H1 (cell line): ENCODE data around the gene DIDO1. TPM values are rescaled to one million over a fixed set of nuclear protein-coding genes. Genes with fewer than 3 reads are reported as not detected.

Experiments
- CTCF ChIA-PET: fragments of 300-600 bp; sonication (Branson Sonifier 250); formaldehyde crosslinking; loops from one replicate; lab custom pipeline; 2021; ENCODE audit not compliant: partially characterized antibody; lab: Charles Lee
- POLR2A ChIA-PET: fragments of 300-600 bp; sonication (Branson Sonifier 250); formaldehyde crosslinking; loops from one replicate; lab custom pipeline; 2021; ENCODE audit warnings: inconsistent platforms; ENCODE audit not compliant: partially characterized antibody; lab: Charles Lee
- DNase-seq, 2 experiments: peaks; one replicate each; pipeline versions ENCODE4 v3.0.0 to v3.0.0-alpha.2; 2010 to 2022; ENCODE audit warnings: low spot score in 2 of 2, low read depth in 1 of 2, mixed read lengths in 1 of 2
- FAIRE-seq: peaks from 2 replicates; lab custom pipeline; 2011; peaks lifted over from hg19 to GRCh38; lab: Jason Lieb, UNC
- H2AFZ ChIP-seq: 2 replicates; pipeline ENCODE4 v1.8.1; 2012; ENCODE audit warnings: low read length, inconsistent platforms
- H2AK5ac ChIP-seq: 2 replicates; pipeline ENCODE4 v1.6.1; 2013; ENCODE audit warnings: low read depth, low read length
- H2BK120ac ChIP-seq: replicated peaks from 2 replicates; pipeline ENCODE3; 2013; ENCODE audit warnings: low read depth, low read length, inconsistent platforms
- H2BK12ac ChIP-seq: 2 replicates; pipeline ENCODE4 v1.6.1; 2013; ENCODE audit warnings: low read depth, low read length
- H2BK15ac ChIP-seq: 2 replicates; pipeline ENCODE4 v1.6.1; 2013; ENCODE audit warnings: low read length
- H2BK20ac ChIP-seq: 2 replicates; pipeline ENCODE4 v1.6.1; 2013; ENCODE audit warnings: low read length
- H2BK5ac ChIP-seq: 2 replicates; pipeline ENCODE4 v1.6.1; 2013; ENCODE audit warnings: low read depth, low read length
- H3K14ac ChIP-seq: 2 replicates; pipeline ENCODE4 v1.6.1; 2013; ENCODE audit warnings: inconsistent platforms; ENCODE audit not compliant: insufficient read length
- H3K18ac ChIP-seq: 2 replicates; pipeline ENCODE4 v1.6.1; 2013; ENCODE audit warnings: low read length; ENCODE audit errors: extremely low read depth
- H3K23ac ChIP-seq: 2 replicates; pipeline ENCODE4 v1.6.1; 2013; ENCODE audit warnings: inconsistent platforms; ENCODE audit not compliant: insufficient read length
- H3K23me2 ChIP-seq: 2 replicates; pipeline ENCODE4 v1.6.1; 2013; ENCODE audit warnings: low read depth, low read length
- H3K27ac ChIP-seq: 2 replicates; pipeline ENCODE4 v1.6.1; 2011; ENCODE audit warnings: low read depth, low read length, inconsistent platforms
- H3K27me3 ChIP-seq, 4 experiments: replicated peaks in 1 of 4; 1 replicate in 1 of 4; 2 replicates in 3 of 4; pipeline versions ENCODE4 v1.6.1 to v1.8.1; 2011 to 2013; ENCODE audit warnings: low read length in 3 of 4, mild to moderate bottlenecking in 3 of 4, inconsistent platforms in 2 of 4, mixed read lengths in 2 of 4, moderate library complexity in 1 of 4; ENCODE audit not compliant: control insufficient read depth in 3 of 4, insufficient read depth in 3 of 4; ENCODE audit errors: extremely low read depth in 1 of 4
- H3K36me3 ChIP-seq, 4 experiments: 2 replicates each; pipeline versions ENCODE4 v1.6.1 to v1.8.1; 2011 to 2013; ENCODE audit warnings: mild to moderate bottlenecking in 4 of 4, low read length in 3 of 4, moderate library complexity in 2 of 4, control low read depth in 1 of 4, inconsistent platforms in 1 of 4; ENCODE audit not compliant: insufficient read depth in 4 of 4, control insufficient read depth in 2 of 4
- H3K4ac ChIP-seq: replicated peaks from 2 replicates; pipeline ENCODE3; 2013; ENCODE audit warnings: low read length, low read depth, mixed read lengths, inconsistent platforms; ENCODE audit not compliant: insufficient read length
- H3K4me1 ChIP-seq, 4 experiments: replicated peaks in 1 of 4; 1 replicate in 1 of 4; 2 replicates in 3 of 4; pipeline versions ENCODE4 v1.6.1 to v1.8.1; 2011 to 2013; ENCODE audit warnings: low read length in 3 of 4, inconsistent platforms in 2 of 4, mixed read lengths in 1 of 4; ENCODE audit not compliant: insufficient read depth in 4 of 4, control insufficient read depth in 3 of 4
- H3K4me2 ChIP-seq, 2 experiments: 2 replicates each; pipeline versions ENCODE4 v1.6.1 to v1.8.1; 2011 to 2013; ENCODE audit warnings: low read depth in 2 of 2, low read length in 2 of 2, control low read depth in 1 of 2, inconsistent platforms in 1 of 2, mild to moderate bottlenecking in 1 of 2; ENCODE audit not compliant: insufficient read depth in 1 of 2
- H3K4me3 ChIP-seq, 4 experiments: fragments of 200-600, 300-600 bp in 1 of 4; sonication (generic), shearing (Covaris generic), sonication (Bioruptor Twin) in 1 of 4; 2 replicates each; pipeline versions ENCODE4 v1.5.1 to v1.8.1; 2011 to 2016; ENCODE audit warnings: low read length in 4 of 4, low read depth in 3 of 4, control low read depth in 2 of 4, inconsistent platforms in 2 of 4, mild to moderate bottlenecking in 2 of 4, mixed read lengths in 1 of 4, moderate library complexity in 1 of 4; ENCODE audit not compliant: insufficient read depth in 2 of 4; ENCODE audit errors: extremely low read depth in 1 of 4
- H3K56ac ChIP-seq: replicated peaks from 2 replicates; pipeline ENCODE3; 2013; ENCODE audit warnings: low read depth, mild to moderate bottlenecking, mixed read lengths, low read length, inconsistent platforms; ENCODE audit not compliant: insufficient read length
- H3K79me1 ChIP-seq: 2 replicates; pipeline ENCODE4 v1.6.1; 2013; ENCODE audit warnings: low read depth, low read length, control low read depth
- H3K79me2 ChIP-seq, 2 experiments: 2 replicates each; pipeline versions ENCODE4 v1.6.1 to v1.8.1; 2012 to 2013; ENCODE audit warnings: low read length in 2 of 2, mild to moderate bottlenecking in 2 of 2, inconsistent platforms in 1 of 2; ENCODE audit not compliant: insufficient read depth in 2 of 2, control insufficient read depth in 1 of 2
- H3K9ac ChIP-seq, 4 experiments: replicated peaks in 1 of 4; 1 replicate in 1 of 4; 2 replicates in 3 of 4; pipeline versions ENCODE4 v1.6.1 to v1.8.1; 2011 to 2013; ENCODE audit warnings: low read depth in 3 of 4, low read length in 3 of 4, control low read depth in 2 of 4, mild to moderate bottlenecking in 2 of 4, moderate library complexity in 2 of 4, inconsistent platforms in 1 of 4; ENCODE audit errors: extremely low read depth in 1 of 4
- H3K9me3 ChIP-seq, 2 experiments: 2 replicates each; pipeline versions ENCODE4 v1.6.1 to v1.8.1; 2012 to 2013; ENCODE audit warnings: mild to moderate bottlenecking in 2 of 2, moderate library complexity in 2 of 2, control low read depth in 1 of 2, inconsistent platforms in 1 of 2, low read depth in 1 of 2, low read length in 1 of 2, mixed read lengths in 1 of 2; ENCODE audit not compliant: insufficient read depth in 2 of 2
- H4K20me1 ChIP-seq, 2 experiments: replicated peaks in 1 of 2; 2 replicates each; pipeline versions ENCODE3 to v1.8.1; 2011 to 2013; ENCODE audit warnings: inconsistent platforms in 2 of 2, low read length in 2 of 2, mild to moderate bottlenecking in 1 of 2; ENCODE audit not compliant: insufficient read depth in 2 of 2, control insufficient read depth in 1 of 2
- H4K5ac ChIP-seq: 2 replicates; pipeline ENCODE4 v1.6.1; 2013; ENCODE audit warnings: low read length, low read depth, mixed read lengths, inconsistent platforms; ENCODE audit not compliant: insufficient read length
- H4K8ac ChIP-seq: 2 replicates; pipeline ENCODE4 v1.8.0; 2013; ENCODE audit warnings: mild to moderate bottlenecking, moderate library complexity, low read length, inconsistent platforms; ENCODE audit not compliant: insufficient read depth; ENCODE audit errors: extremely low read depth
- H4K91ac ChIP-seq: replicated peaks from 2 replicates; pipeline ENCODE3; 2013; ENCODE audit warnings: low read length, mixed read lengths, inconsistent platforms; ENCODE audit not compliant: insufficient read length
- BACH1 ChIP-seq: IDR thresholded peaks from 2 replicates; pipeline ENCODE4 v1.6.1; 2012; ENCODE audit warnings: low read length, improper control_type of control experiment
- BRCA1 ChIP-seq: IDR thresholded peaks from 2 replicates; pipeline ENCODE4 v1.6.1; 2012; ENCODE audit warnings: low read depth, low read length, improper control_type of control experiment
- CEBPB ChIP-seq: IDR thresholded peaks from 2 replicates; pipeline ENCODE4 v1.6.1; 2012; ENCODE audit warnings: low read depth, low read length
- CREB1 ChIP-seq: IDR thresholded peaks from 2 replicates; pipeline ENCODE4 v1.6.1; 2012; ENCODE audit warnings: inconsistent platforms
- NRF1 ChIP-seq: IDR thresholded peaks from 2 replicates; pipeline ENCODE4 v1.6.1; 2011; ENCODE audit warnings: mild to moderate bottlenecking, low read depth, low read length, improper control_type of control experiment
- POU5F1 ChIP-seq: IDR thresholded peaks from 2 replicates; pipeline ENCODE4 v1.6.1; 2011; ENCODE audit warnings: low read depth, mild to moderate bottlenecking, low read length, moderate library complexity
- RNF2 ChIP-seq: fragments of 200-900, 300-1000 bp; sonication (generic); IDR thresholded peaks from 2 replicates; pipeline ENCODE4 v1.7.1; 2016; ENCODE audit warnings: borderline replicate concordance, low read depth, mild to moderate bottlenecking, antibody characterized with exemption, low read length; ENCODE audit not compliant: poor library complexity, severe bottlenecking; ENCODE audit errors: missing control alignments
- SAP30 ChIP-seq: fragments of 300-600 bp; sonication (generic); IDR thresholded peaks from 2 replicates; pipeline ENCODE4 v1.7.1; 2012; ENCODE audit warnings: low read length, moderate library complexity, mild to moderate bottlenecking, inconsistent platforms; ENCODE audit not compliant: insufficient read depth, insufficient replicate concordance
- SIX5 ChIP-seq: IDR thresholded peaks from 2 replicates; pipeline ENCODE4 v1.6.1; 2011; ENCODE audit warnings: mild to moderate bottlenecking, low read depth, low read length
- TBP ChIP-seq: IDR thresholded peaks from 2 replicates; pipeline ENCODE4 v1.6.1; 2011; ENCODE audit warnings: low read depth, low read length, improper control_type of control experiment
- TEAD4 ChIP-seq: IDR thresholded peaks from 2 replicates; pipeline ENCODE4 v1.6.1; 2012; ENCODE audit warnings: low read depth, low read length, inconsistent platforms, mixed read lengths
- ZNF274 ChIP-seq: IDR thresholded peaks from 2 replicates; pipeline ENCODE4 v1.7.0; 2012; ENCODE audit warnings: low read length, borderline replicate concordance; ENCODE audit errors: extremely low read depth
- WGBS, 2 experiments: shearing (Covaris generic) in 1 of 2; methylation state at CpG; one replicate each; pipeline versions ENCODE4 v1.1.6 to v1.1.7; 2013 to 2015; ENCODE audit warnings: low lambda C conversion rate in 2 of 2, mixed read lengths in 2 of 2, inconsistent platforms in 1 of 2, low coverage in 1 of 2, missing lambda C conversion rate in 1 of 2; ENCODE audit not compliant: insufficient replicate concordance in 2 of 2, insufficient coverage in 1 of 2, insufficient read length in 1 of 2; ENCODE audit errors: extremely low coverage in 1 of 2, missing lambda C conversion rate in 1 of 2; 5-methylcytosine and 5-hydroxymethylcytosine counted together
- polyA plus RNA-seq, 7 experiments: library from polyadenylated mRNA; depleted of rRNA in 3 of 7; stranded (reverse) in 5 of 7; unstranded in 2 of 7; fragments of >200 nt in 5 of 7; fragments of 200-250 nt in 2 of 7; gene quantifications; 1 replicate in 5 of 7; 2 replicates in 1 of 7; 4 replicates in 1 of 7; pipeline versions ENCODE4 v1.2.1 to v1.2.3, GENCODE V29; 2011 to 2013; ENCODE audit warnings: missing spikeins in 2 of 7, mixed read lengths in 2 of 7
- total RNA-seq: library from RNA; stranded (reverse); fragmentation: NEBNext Ultra II Directional; extraction: Animal tissue kit (Norgen Biotek cat#: 25700); gene quantifications from 2 replicates; pipeline ENCODE4 v1.2.1, GENCODE V29; 2021
- TF ChIP-seq, protein P1 (sequence below): IDR thresholded peaks from 2 replicates; pipeline ENCODE4 v1.6.1; 2011; ENCODE audit warnings: low read length, improper control_type of control experiment

The DIDO1 gene
- total and polyA plus RNA-seq, 2 of the 8 experiments (the other 6 are each of a cell fraction or from before 2014, with no cell fraction given) = 53.6 to 82.8 TPM

GRCh38 chr20:62964700-62965099 is 38.4 kb upstream of the DIDO1 start:
- Histone ChIP-seq H3K23ac (no peak overlapping the region), H3K4me3 (no peak overlapping the region), H3K9ac (no peak overlapping the region), H4K5ac (no peak overlapping the region), H4K91ac (no peak overlapping the region), H2BK15ac (no peak overlapping the region), H3K27me3 (no peaks in the 10 kb centered on the region), H3K27ac (no peak overlapping the region), H3K23me2 (no peaks in the 10 kb centered on the region), H3K9me3 (no peaks in the 10 kb centered on the region), H3K79me1 (no peaks in the 10 kb centered on the region), H3K18ac (no peak overlapping the region), H2AK5ac (no peak overlapping the region), H3K14ac (no peak overlapping the region), H2AFZ (no peak overlapping the region), H2BK12ac (no peak overlapping the region), H4K20me1 (peaks cover 0 to 8% of the 10 kb centered on the region in 2 experiments), H3K4ac (no peak overlapping the region), H2BK20ac (no peak overlapping the region), H3K4me1 (peaks cover 0 to 3% (median 0%) of the 10 kb centered on the region in 4 experiments; a peak in 2 of 7 replicates), H3K36me3 (peaks cover 0 to 7% (median 0%) of the 10 kb centered on the region in 4 experiments; a peak in 3 of 8 replicates), H4K8ac (no peak overlapping the region), H3K4me2 (no peak overlapping the region), H2BK5ac (no peak overlapping the region), H3K56ac (no peak overlapping the region), H3K79me2 (no peaks in the 10 kb centered on the region), H2BK120ac (no peak overlapping the region)
- POLR2A ChIA-PET = interaction anchor here (1.0 to 1.9 kb wide), 6 partner anchors 11 to 57 kb away, joined by 3 to 9 read pairs (median 4); partner anchors contain the start of gene GID8
- FAIRE-seq = no peak
- CTCF ChIA-PET = interaction anchor here (0.7 to 8.1 kb wide), 8 partner anchors 10 to 57 kb away, joined by 3 to 53 read pairs (median 4); partner anchors contain the start of gene BHLHE23
- no peak for DNase-seq
- 93% methylated on average over 16 of the region's 20 CpGs; no CpG with 5 or more reads in 1 of the 2 experiments for WGBS, 2 experiments
- TF ChIP-seq TBP (no peak), POU5F1 (no peak), NRF1 (no peak), SAP30 (no peak), CREB1 (no peak), TEAD4 (no peak), BRCA1 (no peak), BACH1 (no peak), ZNF274 (no peak), SIX5 (no peak), CEBPB (no peak), RNF2 (no peak)
- TF ChIP-seq, protein P1, sequence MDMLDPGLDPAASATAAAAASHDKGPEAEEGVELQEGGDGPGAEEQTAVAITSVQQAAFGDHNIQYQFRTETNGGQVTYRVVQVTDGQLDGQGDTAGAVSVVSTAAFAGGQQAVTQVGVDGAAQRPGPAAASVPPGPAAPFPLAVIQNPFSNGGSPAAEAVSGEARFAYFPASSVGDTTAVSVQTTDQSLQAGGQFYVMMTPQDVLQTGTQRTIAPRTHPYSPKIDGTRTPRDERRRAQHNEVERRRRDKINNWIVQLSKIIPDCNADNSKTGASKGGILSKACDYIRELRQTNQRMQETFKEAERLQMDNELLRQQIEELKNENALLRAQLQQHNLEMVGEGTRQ = no peak
